Upper lobe of left lung (tissue), 6 donors: ENCODE measurements around the gene WNT9B. TPM values are rescaled to one million over a fixed set of nuclear protein-coding genes. Genes with fewer than 3 reads are reported as not detected.
A peak's percentile ranks its signal among the peaks of the same experiment; 100 is the strongest.

ENCODE experiments used
- ATAC-seq, 2 donors: fragments of 200-7000 bp; cut with Tn5 transposase; one replicate each; pipeline ENCODE4 v1.9.1; 2022; ENCODE audit warnings: mild to moderate bottlenecking in 2 of 2, moderate library complexity in 2 of 2; ENCODE audit not compliant: low FRiP score in 2 of 2
- DNase-seq, 2 donors: peaks; one replicate each; pipeline ENCODE4 v3.0.0-alpha.2; 2019 to 2020
- H3K27ac ChIP-seq, 4 donors: fragments of 200-600 bp; sonication (generic); one replicate each; pipeline ENCODE4 v1.5.1; 2016 to 2019
- H3K27me3 ChIP-seq, 4 donors: fragments of 200-600 bp; sonication (generic); one replicate each; pipeline ENCODE4 v1.5.1; 2017 to 2019
- H3K36me3 ChIP-seq, 4 donors: fragments of 200-600 bp; sonication (generic); one replicate each; pipeline ENCODE4 v1.5.1; 2016 to 2019
- H3K4me1 ChIP-seq, 4 donors: fragments of 200-600 bp; sonication (generic); one replicate each; pipeline ENCODE4 v1.5.1; 2018 to 2019
- H3K4me3 ChIP-seq, 4 donors: fragments of 200-600 bp; sonication (generic); one replicate each; pipeline ENCODE4 v1.5.1; 2017 to 2019; ENCODE audit warnings: mild to moderate bottlenecking in 2 of 4, moderate library complexity in 1 of 4
- H3K9me3 ChIP-seq, 4 donors: fragments of 200-600 bp; sonication (generic); one replicate each; pipeline ENCODE4 v1.5.1; 2018 to 2019
- EP300 ChIP-seq, 4 donors: sonication (generic); formaldehyde crosslinking; IDR thresholded peaks; one replicate each; pipeline ENCODE4 v1.5.1; 2017; ENCODE audit warnings: antibody characterized with exemption in 4 of 4, control low read depth in 2 of 4
- POLR2A ChIP-seq, 4 donors: fragments of 450-650 bp; IDR thresholded peaks; one replicate each; pipeline ENCODE4 v1.5.1; 2016 to 2017; ENCODE audit warnings: antibody characterized with exemption in 4 of 4, mild to moderate bottlenecking in 2 of 4
- POLR2AphosphoS5 ChIP-seq, 2 donors: sonication (generic); formaldehyde crosslinking; IDR thresholded peaks; one replicate each; pipeline ENCODE4 v1.5.1; 2017; ENCODE audit warnings: antibody characterized with exemption in 2 of 2
- WGBS, 2 donors: methylation state at CpG; one replicate each; pipeline ENCODE4 v1.1.5; 2017 to 2018; 5-methylcytosine and 5-hydroxymethylcytosine counted together
- total RNA-seq, 6 donors: library from RNA; depleted of rRNA in 4 of 6; stranded (reverse); fragments of >200 nt in 4 of 6; gene quantifications; one replicate each; pipeline versions ENCODE4 v1.1.0 to v1.2.1, GENCODE V29; 2016 to 2021
- TF ChIP-seq, protein P1 (sequence below), 6 experiments: fragments of 450-650 bp in 4 of 6; fragments of 200-600 bp in 2 of 6; sonication (generic) in 2 of 6; IDR thresholded peaks; one replicate each; pipeline ENCODE4 v1.5.1; 2016 to 2019; ENCODE audit warnings: antibody characterized with exemption in 6 of 6
- donor health status: DM: no; HTN: no; CAD: no; lungs with moderate emphysema.
- donor health status: DM: no; HTN: yes; CAD: no; lungs with severe emphysema.

The WNT9B gene
- total RNA-seq, 6 donors from 2014 or later = 0.26 to 8.3 (median 1.8) TPM; not detected in 3

DNA sequence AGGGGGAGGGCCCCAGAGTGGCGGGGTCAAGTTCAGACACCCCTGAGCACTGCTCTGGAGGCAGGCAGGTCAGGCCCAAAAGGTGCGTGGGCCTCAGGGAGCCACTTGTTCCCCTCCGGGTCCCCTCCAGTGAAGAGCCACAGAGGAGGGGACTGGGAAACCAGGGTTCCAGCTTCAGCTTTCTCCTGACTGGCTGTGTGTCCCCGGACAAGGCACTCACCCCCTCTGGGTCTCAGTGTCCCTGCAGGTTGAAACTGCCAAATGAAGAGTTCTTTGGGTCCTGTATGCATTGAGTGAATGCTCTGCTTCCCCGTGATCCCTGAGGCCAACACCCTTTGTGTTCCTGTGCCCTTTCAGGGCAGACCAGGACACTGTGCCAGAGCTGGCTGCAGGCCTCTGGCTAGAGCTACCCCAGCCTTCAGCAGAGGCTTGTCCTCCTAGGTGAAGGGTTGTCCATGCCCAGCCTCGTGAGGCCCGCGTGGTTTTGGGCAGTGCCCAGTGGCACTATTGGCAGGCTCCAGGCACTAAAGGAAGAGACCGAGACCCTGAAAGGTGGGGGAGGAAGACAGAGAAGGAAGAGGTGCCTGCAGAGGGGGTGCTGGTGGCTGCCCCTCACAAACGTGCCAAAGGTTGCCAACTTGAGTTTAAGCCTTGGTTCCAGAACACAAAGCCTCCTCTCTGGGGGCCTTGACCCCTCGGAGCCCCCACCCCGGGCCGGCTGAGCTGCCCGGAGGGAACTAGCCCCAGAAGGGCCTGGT, 19.6 kb upstream of the WNT9B start:
- no peaks in the 10 kb centered on the region for H3K27me3 ChIP-seq
- DNase-seq (peak in 1 of 2 donors; percentile 48), ATAC-seq (no peak)
- no peak overlapping the region for H3K27ac ChIP-seq
- H3K4me1 ChIP-seq = no peaks in the 10 kb centered on the region
- H3K4me3 ChIP-seq = no peak overlapping the region
- TF ChIP-seq POLR2A (IDR thresholded peaks at IDR 0.05) = no peak
- 72 to 73% methylated on average over 8 to 14 of the region's 14 CpGs for WGBS, 2 donors
- no peaks in the 10 kb centered on the region for H3K9me3 ChIP-seq
- no peaks in the 10 kb centered on the region for H3K36me3 ChIP-seq

DNA sequence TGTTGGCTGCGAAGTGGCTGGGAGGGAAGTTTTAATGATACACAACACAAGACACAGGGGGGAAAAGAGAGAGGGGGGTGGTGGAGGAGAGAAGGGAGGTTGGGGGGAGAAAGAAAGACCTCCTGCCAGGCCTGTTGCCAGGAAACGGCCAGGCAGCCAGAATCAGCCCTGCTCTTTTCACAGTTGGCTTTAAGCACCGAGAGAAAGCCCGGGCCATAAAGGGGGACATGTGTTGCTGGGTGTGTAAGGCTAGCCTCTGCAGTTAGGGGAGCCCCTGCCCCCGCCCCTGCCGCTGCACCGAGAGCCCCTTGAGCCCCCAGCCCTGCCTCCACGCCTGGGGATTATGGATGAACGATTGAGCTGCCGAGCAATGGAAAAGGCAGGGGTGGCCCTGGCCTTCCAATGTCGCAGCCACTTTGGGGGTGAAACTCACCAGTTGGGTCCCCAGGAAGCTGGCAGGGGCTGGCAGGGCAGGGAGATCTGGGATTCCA, 19.0 kb upstream of the WNT9B start:
- 75 to 78% methylated on average over 6 to 11 of the region's 11 CpGs for WGBS, 2 donors

DNA sequence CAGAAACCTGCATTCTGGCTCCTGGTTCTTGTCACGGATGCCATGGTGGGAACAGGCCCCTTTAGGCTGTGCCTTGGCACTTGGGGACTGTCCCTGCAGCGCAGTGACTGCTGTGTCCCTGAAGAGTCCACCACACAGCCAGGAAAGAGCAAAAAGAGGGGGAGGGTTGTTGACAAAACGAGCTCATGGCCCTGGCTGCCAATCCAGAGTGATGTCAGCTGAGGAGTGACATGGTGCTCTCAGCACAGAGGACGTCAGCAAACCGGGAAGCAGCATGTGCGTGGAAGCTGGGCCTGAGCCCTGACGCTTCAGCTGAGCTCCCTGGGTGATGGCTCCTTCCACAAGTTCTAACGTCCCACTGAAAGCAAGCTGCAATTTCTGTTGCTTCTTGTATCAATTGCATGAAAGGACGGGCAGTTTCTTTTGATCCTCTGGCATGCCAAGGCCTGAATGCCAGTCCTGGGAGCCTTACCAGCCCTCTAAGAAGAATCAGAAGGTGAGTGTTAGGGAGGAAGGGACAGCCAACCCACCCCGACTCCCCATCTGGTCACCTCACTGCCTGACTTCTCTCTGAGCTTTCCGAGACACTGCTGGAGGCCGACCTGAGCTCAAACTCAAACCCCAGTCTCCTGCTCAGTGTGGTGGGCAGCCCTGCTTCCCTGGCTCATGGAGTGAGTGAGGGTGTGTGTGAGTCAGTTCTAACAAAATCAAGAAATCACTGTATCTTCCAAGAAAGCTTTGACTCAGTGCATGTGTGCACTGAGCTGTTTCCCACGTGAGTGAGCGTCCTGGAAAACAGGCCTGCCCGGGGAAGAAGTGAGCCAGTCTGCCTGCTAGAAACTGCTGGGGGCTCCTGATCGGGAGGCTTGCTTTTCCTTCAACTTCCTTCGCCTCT, 18.2 kb upstream of the WNT9B start:
- no peaks in the 10 kb centered on the region for H3K27me3 ChIP-seq
- ATAC-seq = no peak
- DNase-seq = no peak

More for the DNA sequence above, 19.0 kb upstream of the WNT9B start:
- no peak overlapping the region for H3K4me3 ChIP-seq
- no peaks in the 10 kb centered on the region for H3K27me3 ChIP-seq
- no peaks in the 10 kb centered on the region for H3K36me3 ChIP-seq
- H3K4me1 ChIP-seq = no peaks in the 10 kb centered on the region
- no peaks in the 10 kb centered on the region for H3K9me3 ChIP-seq
- H3K27ac ChIP-seq = no peak overlapping the region
- no peak for TF ChIP-seq POLR2AphosphoS5 (IDR thresholded peaks at IDR 0.05)
- no peak for TF ChIP-seq POLR2A (IDR thresholded peaks at IDR 0.05)
- TF ChIP-seq, protein P1, sequence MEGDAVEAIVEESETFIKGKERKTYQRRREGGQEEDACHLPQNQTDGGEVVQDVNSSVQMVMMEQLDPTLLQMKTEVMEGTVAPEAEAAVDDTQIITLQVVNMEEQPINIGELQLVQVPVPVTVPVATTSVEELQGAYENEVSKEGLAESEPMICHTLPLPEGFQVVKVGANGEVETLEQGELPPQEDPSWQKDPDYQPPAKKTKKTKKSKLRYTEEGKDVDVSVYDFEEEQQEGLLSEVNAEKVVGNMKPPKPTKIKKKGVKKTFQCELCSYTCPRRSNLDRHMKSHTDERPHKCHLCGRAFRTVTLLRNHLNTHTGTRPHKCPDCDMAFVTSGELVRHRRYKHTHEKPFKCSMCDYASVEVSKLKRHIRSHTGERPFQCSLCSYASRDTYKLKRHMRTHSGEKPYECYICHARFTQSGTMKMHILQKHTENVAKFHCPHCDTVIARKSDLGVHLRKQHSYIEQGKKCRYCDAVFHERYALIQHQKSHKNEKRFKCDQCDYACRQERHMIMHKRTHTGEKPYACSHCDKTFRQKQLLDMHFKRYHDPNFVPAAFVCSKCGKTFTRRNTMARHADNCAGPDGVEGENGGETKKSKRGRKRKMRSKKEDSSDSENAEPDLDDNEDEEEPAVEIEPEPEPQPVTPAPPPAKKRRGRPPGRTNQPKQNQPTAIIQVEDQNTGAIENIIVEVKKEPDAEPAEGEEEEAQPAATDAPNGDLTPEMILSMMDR (IDR thresholded peaks at IDR 0.05) = no peak
- TF ChIP-seq EP300 (IDR thresholded peaks at IDR 0.05) = no peak
- no peak for ATAC-seq
- no peak for DNase-seq

DNA sequence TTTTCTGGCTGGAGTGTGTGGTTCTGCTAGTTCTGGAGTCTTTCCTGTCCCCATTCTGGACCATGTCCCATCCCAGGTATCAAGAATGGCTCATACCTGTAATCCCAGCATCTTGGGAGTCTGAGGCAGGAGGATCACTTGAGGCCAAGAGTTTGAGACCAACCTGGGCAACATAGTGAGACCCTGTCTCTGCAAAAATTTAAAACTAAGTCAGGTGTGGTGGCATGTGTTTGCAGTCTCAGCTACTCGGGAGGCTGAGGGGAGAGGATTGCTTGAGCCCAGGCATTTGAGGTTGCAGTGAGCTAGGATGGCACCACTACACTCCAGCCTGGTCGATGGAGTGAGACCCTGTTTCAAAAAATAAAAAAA, 17.6 kb upstream of the WNT9B start:
- 81 to 86% methylated on average over 2 of the region's 2 CpGs for WGBS, 2 donors
- Histone ChIP-seq H3K27ac (no peak overlapping the region), H3K4me3 (no peak overlapping the region), H3K9me3 (no peaks in the 10 kb centered on the region), H3K4me1 (no peaks in the 10 kb centered on the region), H3K36me3 (no peaks in the 10 kb centered on the region), H3K27me3 (no peaks in the 10 kb centered on the region)
- ATAC-seq (no peak), DNase-seq (no peak)
- no peak for TF ChIP-seq EP300 (IDR thresholded peaks at IDR 0.05)
- TF ChIP-seq POLR2AphosphoS5 (IDR thresholded peaks at IDR 0.05) = no peak
- TF ChIP-seq, protein P1 (IDR thresholded peaks at IDR 0.05) = no peak
- TF ChIP-seq POLR2A (IDR thresholded peaks at IDR 0.05) = no peak

More for the DNA sequence above, 18.2 kb upstream of the WNT9B start:
- 73 to 84% methylated on average over 12 to 17 of the region's 17 CpGs for WGBS, 2 donors
- no peaks in the 10 kb centered on the region for H3K9me3 ChIP-seq
- no peak overlapping the region for H3K4me3 ChIP-seq
- TF ChIP-seq POLR2AphosphoS5 (IDR thresholded peaks at IDR 0.05) (no peak), EP300 (IDR thresholded peaks at IDR 0.05) (no peak), POLR2A (IDR thresholded peaks at IDR 0.05) (no peak)
- TF ChIP-seq, protein P1 (IDR thresholded peaks at IDR 0.05) = no peak
- H3K27ac ChIP-seq = no peak overlapping the region
- no peaks in the 10 kb centered on the region for H3K36me3 ChIP-seq
- H3K4me1 ChIP-seq = no peaks in the 10 kb centered on the region

DNA sequence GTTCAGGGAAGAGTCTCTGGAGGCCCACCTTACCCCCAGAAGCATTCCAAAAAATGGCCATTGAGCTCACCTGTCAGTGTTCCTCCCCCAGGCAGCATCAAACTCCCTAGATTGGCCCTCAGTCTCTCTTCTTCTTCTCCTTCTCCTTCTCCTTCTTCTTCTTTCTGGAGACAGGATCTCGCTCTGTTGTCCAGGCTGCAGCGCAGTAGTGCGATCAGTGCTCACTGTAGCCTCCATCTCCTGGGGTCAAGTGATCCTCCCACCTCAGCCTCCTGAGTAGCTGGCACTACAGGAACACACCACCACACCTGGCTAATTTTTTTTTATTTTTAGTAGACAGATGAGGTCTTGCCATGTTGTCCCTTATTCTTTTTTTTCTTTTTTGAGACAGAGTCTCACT, 16.5 kb upstream of the WNT9B start:
- Histone ChIP-seq H3K27ac (no peak overlapping the region), H3K4me1 (no peaks in the 10 kb centered on the region), H3K27me3 (no peaks in the 10 kb centered on the region), H3K9me3 (no peaks in the 10 kb centered on the region), H3K4me3 (no peak overlapping the region), H3K36me3 (no peaks in the 10 kb centered on the region)
- ATAC-seq (no peak), DNase-seq (no peak)
- TF ChIP-seq POLR2A (IDR thresholded peaks at IDR 0.05) (no peak), EP300 (IDR thresholded peaks at IDR 0.05) (no peak), POLR2AphosphoS5 (IDR thresholded peaks at IDR 0.05) (no peak)
- TF ChIP-seq, protein P1 (IDR thresholded peaks at IDR 0.05) = no peak
- 98 to 99% methylated on average over 3 of the region's 3 CpGs for WGBS, 2 donors
